IPS-NIHi11 (cell line): ENCODE results near the gene APC2.

Source experiments
- DNase-seq: peaks from one replicate; pipeline ENCODE4 v3.0.0; 2012; ENCODE audit warnings: mixed read lengths, low spot score

APC2 gene

GRCh38 chr19:1449467-1450442, at the start of gene APC2:
TSS of gene APC2 (plus strand) at chr19:1450121. CDS start at chr19:1453002, 2,881 bp downstream.
- DNase-seq, result peak; percentile 91

DNA sequence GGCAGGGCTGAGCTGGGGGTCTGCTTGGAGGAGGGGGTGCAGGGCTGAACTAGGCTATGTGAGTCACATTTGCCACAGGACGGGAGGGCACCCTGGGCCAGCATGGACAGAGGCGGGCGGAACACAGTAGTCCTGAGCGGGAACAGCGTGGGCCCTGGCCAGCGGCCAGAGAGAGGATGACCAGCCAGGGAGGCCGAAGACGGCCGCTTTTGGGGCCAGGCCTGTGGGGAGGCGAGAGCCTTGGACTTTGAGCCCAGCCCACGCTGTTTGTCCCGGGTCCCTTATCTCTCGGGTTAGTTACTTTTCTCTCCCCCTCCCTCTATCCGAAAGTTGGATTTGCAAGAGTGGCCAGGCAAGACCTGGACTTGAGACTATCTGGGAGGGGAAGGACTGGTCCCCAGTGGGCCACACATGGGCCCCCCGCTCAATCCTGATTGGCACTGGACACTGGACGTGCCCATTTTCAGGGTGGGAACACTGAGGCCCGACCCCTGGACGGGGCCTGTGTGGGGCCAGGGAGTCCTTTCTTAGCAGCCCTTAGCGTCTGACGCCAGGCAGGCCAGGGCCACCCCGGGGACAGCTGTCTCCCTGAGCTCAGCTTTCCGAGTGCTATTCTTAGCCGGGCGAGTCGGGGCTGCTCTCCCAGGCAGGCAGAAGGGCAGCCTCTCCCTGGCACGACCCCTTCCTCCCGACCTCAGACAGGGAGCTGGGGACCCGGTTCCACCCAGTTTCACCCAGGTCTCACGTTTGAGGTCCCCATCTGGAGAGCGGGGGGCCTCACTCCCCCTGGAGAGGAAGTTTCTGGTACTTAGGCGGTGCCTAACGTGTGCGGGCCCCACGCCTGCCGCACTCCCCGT, 49.4 kb upstream of the APC2 start:
- DNase-seq, result peak; percentile 55

- peak; percentile 87 for DNase-seq
Measured at GRCh38 chr19:1401138-1401888, 48.6 kb upstream of the APC2 start, which contains the start of gene GAMT. TSS of gene GAMT (minus strand) at chr19:1401542. CDS start at chr19:1401476, 66 bp downstream.

- no peak for DNase-seq
Measured at GRCh38 chr19:1401889-1402217, 48.1 kb upstream of the APC2 start.

DNA sequence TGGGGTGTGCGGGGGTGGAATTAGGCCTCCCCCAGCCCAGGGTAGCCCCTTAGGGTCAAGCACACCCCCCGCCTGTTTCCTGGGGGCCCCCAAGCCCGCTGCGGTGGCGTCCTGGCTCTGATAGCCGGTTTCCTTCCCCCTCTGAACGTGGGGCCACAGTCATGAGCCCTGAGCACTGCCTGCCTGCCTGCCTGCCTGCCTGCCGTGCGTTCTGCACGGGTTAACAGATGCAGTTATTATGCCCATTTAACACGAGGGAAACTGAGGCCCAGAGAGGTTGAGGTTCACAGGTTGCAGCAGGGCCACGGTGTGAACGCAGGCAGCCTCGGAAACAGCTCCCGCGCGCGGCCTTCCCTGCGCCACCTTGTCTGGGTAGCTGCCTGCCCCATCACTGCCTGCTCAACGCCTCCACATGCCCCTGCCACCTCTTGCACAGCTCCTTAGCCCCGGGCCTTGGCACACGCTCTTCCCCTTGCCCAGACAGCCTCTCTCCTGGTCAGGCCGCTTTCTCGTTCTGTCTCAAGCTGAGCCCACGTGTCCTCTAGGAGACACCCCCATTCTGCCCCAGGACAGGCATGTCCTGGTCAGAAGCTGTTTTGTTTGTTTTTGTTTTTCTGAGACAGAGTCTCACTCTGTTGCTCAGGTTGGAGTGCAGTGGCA, 47.4 kb upstream of the APC2 start:
- DNase-seq, result no peak

- peak; percentile 97 for DNase-seq
Measured at GRCh38 chr19:1406774-1407527, 43.0 kb upstream of the APC2 start.

GRCh38 chr19:1407528-1408299, 42.2 kb upstream of the APC2 start, which contains the start of gene DAZAP1:
TSS of gene DAZAP1 (plus strand) at chr19:1407586. CDS start at chr19:1407774, 188 bp downstream.
- no peak for DNase-seq

DNA sequence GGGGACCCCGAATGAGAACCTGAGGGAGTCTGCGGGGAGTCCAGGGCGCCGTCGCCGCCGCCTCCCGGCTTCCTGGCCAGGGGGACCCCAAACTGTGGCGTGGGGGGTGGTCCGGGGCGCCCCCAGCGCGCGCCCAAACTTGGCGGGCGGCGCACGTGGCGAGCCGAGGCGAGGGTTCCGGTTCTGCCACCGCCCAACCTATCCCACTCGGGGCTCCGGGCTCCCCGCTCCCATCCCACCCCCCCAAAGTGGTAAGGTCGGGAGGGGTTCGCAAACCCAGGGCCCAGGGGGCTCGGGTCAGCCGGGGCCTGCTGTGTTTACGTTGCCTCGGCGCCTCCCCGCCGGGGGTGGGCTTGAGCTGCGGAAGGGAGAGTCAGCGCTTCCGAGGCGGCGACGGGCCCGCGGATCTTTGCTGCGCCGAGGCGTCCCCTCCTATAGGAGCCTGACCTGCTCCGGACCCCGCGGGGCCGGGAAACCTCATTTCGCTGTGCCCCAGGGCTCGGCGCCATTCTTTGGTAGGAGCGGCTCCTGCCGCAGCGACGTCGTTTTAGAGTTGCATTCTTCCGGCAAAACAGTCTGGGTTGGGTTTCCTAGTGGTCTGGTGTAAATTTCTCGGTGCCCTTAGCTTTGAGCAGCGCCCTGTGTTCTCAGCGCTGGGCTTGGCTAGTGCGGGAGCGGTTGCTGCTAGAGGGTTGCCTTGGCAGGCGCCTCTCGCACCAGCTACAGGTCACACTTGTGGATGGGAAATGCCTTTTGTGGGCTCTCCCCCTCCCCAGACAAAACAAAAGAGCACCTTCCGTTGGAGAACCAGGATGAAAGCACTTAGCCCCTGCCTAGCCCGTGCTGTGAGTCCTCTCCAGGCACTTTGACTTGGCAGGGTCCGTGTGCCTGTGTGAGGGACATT, 41.4 kb upstream of the APC2 start:
- DNase-seq, result peak; percentile 45

DNA sequence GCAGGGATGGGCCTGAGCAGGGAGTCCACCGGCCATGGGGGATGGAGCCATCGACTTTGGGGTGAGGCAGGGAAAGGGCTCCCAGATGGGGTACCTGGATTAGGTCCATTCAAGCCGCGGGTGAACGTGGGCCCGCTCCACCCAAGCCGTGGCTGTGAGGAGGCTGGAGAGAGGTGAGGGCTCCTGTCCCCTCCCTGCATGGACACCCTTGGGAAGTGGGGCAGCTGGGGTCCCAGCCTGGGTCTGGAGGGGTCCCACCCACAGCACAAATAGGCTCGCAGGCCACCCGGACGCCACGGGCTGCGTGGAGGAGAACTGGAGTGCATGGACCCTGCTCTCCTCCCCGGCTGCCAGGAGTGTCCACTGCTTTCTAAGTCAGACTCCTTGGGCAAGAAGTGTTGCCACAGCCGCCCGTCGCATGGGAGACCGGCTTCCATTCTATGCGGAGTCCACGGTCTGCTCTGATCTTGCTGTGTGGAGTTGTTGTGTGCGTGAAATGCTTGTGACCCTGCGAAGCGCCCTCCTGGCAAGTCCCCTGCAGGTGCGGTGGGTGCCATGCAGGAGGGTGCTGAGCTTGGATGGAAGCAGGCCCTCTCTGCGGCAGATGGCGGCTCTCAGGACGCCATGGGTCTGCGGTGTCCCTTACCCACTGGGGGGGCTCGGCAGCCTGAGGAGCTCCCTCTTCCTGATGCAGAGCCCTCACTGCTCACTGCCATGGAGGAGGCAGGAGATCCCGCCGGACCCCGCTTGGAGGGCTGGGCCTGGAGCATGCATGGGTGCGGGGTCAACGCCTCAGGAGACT, 40.5 kb upstream of the APC2 start:
- DNase-seq, result no peak

DNA sequence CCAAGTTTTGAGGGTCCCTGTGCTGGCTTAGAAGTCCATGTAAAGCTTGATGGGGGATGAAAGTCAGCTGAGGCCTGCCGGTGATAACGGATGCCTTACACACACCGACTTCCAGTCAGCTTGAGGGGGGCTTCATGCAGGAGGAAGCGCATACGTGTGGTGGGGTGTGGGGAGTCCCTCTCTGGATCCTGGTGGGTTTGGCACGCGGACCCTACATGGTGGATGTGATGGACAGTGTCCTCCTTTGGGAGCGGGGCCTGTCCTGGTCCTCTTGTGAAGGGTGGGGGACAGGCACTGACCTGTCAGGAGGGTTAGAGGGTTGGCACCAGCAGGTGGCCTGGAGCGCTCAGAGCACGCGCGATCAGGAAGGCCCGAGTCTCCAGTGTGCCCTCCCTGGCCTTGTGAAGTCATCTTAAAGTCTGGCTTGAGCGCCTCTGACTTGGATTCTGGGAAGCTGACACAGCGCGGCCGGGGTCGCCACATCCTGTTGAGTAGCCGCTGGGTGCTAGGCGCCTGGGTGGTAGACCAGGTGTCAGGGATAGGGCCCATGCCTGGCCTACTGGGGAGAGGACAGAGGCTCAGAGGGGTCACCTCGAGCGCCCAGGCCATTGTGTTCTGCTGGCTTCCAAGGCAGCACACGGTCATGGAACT, 39.7 kb upstream of the APC2 start:
- no peak for DNase-seq

DNA sequence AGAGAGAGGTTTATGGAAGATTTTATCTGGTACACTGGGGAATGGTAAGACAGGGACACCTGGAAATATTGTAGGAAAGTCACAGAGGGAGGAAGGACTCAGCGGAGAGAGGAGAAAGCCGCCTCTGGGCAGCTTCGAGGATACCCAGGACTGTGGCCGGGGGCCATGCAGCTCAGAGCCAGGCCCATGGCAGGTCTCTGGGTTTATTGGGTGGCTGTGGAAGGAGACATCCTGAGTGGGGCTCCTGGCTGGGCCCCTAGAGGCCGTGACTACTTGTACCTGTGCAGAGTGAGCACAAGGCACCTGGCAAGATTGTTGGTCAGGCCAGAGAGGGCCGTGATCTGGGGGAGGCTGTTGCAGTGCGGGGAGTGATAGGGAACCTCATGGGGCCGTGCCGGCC, 39.1 kb upstream of the APC2 start:
- DNase-seq, result no peak

DNA sequence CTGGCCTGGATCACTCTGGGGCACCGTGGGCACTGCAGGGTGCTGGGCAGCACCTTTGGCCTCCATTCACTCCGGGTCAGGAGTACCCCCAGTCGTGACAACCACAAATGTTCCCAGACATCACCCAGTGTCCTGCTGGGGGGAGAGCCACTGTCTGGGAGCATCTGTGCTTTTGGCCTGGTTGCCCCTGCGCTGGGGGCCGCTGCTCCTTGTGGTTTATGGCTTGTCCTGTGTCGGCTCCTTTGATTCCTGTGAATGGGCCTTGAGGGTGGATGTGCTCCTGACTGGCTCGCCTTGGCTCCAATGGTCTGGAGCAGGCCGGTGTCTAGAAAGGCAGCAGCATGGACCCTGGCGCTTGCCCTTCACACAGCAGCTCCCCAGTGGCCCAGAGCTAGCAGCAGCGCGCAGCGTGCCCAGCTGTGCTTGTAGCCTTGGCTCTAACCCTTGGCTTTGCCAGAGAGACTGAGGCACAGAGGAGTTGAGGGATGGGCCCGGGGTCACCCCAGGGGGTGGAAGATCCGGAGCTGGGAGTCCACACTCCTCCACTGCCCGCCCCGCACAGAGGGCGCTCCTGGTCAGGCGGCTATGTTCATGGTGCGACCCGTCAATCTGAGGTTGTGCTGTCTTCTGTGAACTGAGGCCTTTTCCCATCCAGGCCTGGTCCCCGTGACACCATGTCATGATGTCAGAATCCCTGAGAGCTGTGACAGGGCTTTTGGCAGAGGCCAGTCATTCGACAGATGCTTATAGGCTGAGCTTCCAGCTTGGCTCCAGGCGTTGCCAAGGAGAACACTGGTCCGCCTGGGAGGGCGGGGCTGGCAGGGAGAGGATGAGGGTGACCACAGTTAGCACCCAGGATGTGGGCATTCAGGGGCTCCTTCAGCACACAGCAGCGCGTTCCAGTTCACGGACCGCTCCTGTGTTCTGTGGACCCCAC, 38.4 kb upstream of the APC2 start:
- no peak for DNase-seq

GRCh38 chr19:1412323-1412923, 37.5 kb upstream of the APC2 start:
- DNase-seq, result no peak

GRCh38 chr19:1412995-1413800, 36.7 kb upstream of the APC2 start:
- DNase-seq, result no peak
